ENCODE data around the gene ATP10A. TPM values are rescaled to one million over a fixed set of nuclear protein-coding genes. Genes with fewer than 3 reads are reported as not detected.
A peak's percentile ranks its signal among the peaks of the same experiment; 100 is the strongest.

Gene ATP10A
- total RNA-seq, 1 experiment from 2014 or later, result 2.1 TPM

GRCh38 chr15:25741256-25741580 lies 121.9 kb downstream of the ATP10A start:
- Mint-ChIP-seq H3K9me3 (no peaks in the 10 kb centered on the region), H3K36me3 (no peaks in the 10 kb centered on the region), H3K4me3 (no peak overlapping the region), H3K27me3 (ENCODE audit: low read depth) (no peaks in the 10 kb centered on the region), H3K27ac (no peak overlapping the region), H3K4me1 (no peaks in the 10 kb centered on the region)
- no peak for ATAC-seq
- CTCF ChIA-PET, result interaction anchor here (0.7 to 2.3 kb wide), 2 partner anchors 31 to 42 kb away, joined by 4 to 9 read pairs; no protein-coding TSS in a partner anchor
- TF ChIP-seq FOXJ3 (CRISPR knock-in tag; IDR thresholded peaks at IDR 0.05; ENCODE audit: borderline replicate concordance), result no peak
- TF ChIP-seq, protein P1, sequence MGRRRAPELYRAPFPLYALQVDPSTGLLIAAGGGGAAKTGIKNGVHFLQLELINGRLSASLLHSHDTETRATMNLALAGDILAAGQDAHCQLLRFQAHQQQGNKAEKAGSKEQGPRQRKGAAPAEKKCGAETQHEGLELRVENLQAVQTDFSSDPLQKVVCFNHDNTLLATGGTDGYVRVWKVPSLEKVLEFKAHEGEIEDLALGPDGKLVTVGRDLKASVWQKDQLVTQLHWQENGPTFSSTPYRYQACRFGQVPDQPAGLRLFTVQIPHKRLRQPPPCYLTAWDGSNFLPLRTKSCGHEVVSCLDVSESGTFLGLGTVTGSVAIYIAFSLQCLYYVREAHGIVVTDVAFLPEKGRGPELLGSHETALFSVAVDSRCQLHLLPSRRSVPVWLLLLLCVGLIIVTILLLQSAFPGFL (CRISPR knock-in tag; IDR thresholded peaks at IDR 0.05; ENCODE audit: borderline replicate concordance), result no peak
- TF ChIP-seq, protein P2, sequence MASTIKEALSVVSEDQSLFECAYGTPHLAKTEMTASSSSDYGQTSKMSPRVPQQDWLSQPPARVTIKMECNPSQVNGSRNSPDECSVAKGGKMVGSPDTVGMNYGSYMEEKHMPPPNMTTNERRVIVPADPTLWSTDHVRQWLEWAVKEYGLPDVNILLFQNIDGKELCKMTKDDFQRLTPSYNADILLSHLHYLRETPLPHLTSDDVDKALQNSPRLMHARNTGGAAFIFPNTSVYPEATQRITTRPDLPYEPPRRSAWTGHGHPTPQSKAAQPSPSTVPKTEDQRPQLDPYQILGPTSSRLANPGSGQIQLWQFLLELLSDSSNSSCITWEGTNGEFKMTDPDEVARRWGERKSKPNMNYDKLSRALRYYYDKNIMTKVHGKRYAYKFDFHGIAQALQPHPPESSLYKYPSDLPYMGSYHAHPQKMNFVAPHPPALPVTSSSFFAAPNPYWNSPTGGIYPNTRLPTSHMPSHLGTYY (CRISPR knock-in tag; IDR thresholded peaks at IDR 0.05), result no peak
- POLR2A ChIA-PET, result no interaction called here
- DNase-seq (ENCODE audit: low spot score), result no peak

- no peak for ATAC-seq
- no peaks in the 10 kb centered on the region for H3K9me3 Mint-ChIP-seq
Observed at GRCh38 chr15:25740383-25741255, 122.5 kb downstream of the ATP10A start.

GRCh38 chr15:25739687-25740121 lies 123.4 kb downstream of the ATP10A start:
- Mint-ChIP-seq H3K9me3 (no peaks in the 10 kb centered on the region), H3K36me3 (no peaks in the 10 kb centered on the region), H3K27ac (no peak overlapping the region), H3K4me3 (no peak overlapping the region), H3K4me1 (no peaks in the 10 kb centered on the region), H3K27me3 (ENCODE audit: low read depth) (no peaks in the 10 kb centered on the region)
- ATAC-seq (peak; percentile 86), DNase-seq (ENCODE audit: low spot score) (peak; percentile 36)
- CTCF ChIA-PET, result interaction anchor here (1.0 to 2.3 kb wide), 5 partner anchors 29 to 194 kb away, joined by 3 to 9 read pairs (median 3); no protein-coding TSS in a partner anchor
- TF ChIP-seq IRF1 (CRISPR knock-in tag; IDR thresholded peaks at IDR 0.05) (no peak), PRRX2 (CRISPR knock-in tag; IDR thresholded peaks at IDR 0.05) (no peak), ZNF219 (CRISPR knock-in tag; IDR thresholded peaks at IDR 0.05; ENCODE audit: borderline replicate concordance) (no peak), NR3C1 (CRISPR knock-in tag; conservative IDR thresholded peaks at IDR 0.05; ENCODE audit: low read depth) (no peak), JAZF1 (CRISPR knock-in tag; IDR thresholded peaks at IDR 0.05) (no peak), TEAD1 (CRISPR knock-in tag; IDR thresholded peaks at IDR 0.05) (no peak)
- TF ChIP-seq, protein P3, sequence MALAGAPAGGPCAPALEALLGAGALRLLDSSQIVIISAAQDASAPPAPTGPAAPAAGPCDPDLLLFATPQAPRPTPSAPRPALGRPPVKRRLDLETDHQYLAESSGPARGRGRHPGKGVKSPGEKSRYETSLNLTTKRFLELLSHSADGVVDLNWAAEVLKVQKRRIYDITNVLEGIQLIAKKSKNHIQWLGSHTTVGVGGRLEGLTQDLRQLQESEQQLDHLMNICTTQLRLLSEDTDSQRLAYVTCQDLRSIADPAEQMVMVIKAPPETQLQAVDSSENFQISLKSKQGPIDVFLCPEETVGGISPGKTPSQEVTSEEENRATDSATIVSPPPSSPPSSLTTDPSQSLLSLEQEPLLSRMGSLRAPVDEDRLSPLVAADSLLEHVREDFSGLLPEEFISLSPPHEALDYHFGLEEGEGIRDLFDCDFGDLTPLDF (CRISPR knock-in tag; IDR thresholded peaks at IDR 0.05), result no peak
- TF ChIP-seq, protein P4, sequence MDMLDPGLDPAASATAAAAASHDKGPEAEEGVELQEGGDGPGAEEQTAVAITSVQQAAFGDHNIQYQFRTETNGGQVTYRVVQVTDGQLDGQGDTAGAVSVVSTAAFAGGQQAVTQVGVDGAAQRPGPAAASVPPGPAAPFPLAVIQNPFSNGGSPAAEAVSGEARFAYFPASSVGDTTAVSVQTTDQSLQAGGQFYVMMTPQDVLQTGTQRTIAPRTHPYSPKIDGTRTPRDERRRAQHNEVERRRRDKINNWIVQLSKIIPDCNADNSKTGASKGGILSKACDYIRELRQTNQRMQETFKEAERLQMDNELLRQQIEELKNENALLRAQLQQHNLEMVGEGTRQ (CRISPR knock-in tag; IDR thresholded peaks at IDR 0.05), result no peak
- POLR2A ChIA-PET, result no interaction called here

More at GRCh38 chr15:25740383-25741255, 122.5 kb downstream of the ATP10A start:
- H3K4me3 Mint-ChIP-seq, result no peak overlapping the region
- no peaks in the 10 kb centered on the region for H3K36me3 Mint-ChIP-seq
- H3K4me1 Mint-ChIP-seq, result no peaks in the 10 kb centered on the region
- POLR2A ChIA-PET, result no interaction called here
- no peak for DNase-seq (ENCODE audit: low spot score)
- no peaks in the 10 kb centered on the region for H3K27me3 Mint-ChIP-seq (ENCODE audit: low read depth)
- CTCF ChIA-PET, result interaction anchor here (0.7 to 2.3 kb wide), 6 partner anchors 30 to 193 kb away, joined by 3 to 9 read pairs (median 4); no protein-coding TSS in a partner anchor
- TF ChIP-seq, protein P2 (CRISPR knock-in tag; IDR thresholded peaks at IDR 0.05), result no peak
- TF ChIP-seq ZMAT4 (CRISPR knock-in tag; IDR thresholded peaks at IDR 0.05), result no peak
- no peak for TF ChIP-seq FOXJ3 (CRISPR knock-in tag; IDR thresholded peaks at IDR 0.05; ENCODE audit: borderline replicate concordance)
- no peak for TF ChIP-seq SP1 (CRISPR knock-in tag; conservative IDR thresholded peaks at IDR 0.05)
- TF ChIP-seq SMAD4 (CRISPR knock-in tag; IDR thresholded peaks at IDR 0.05), result no peak
- TF ChIP-seq FOXK1 (CRISPR knock-in tag; IDR thresholded peaks at IDR 0.05), result no peak
- TF ChIP-seq EMX1 (CRISPR knock-in tag; IDR thresholded peaks at IDR 0.05), result no peak
- TF ChIP-seq, protein P5, sequence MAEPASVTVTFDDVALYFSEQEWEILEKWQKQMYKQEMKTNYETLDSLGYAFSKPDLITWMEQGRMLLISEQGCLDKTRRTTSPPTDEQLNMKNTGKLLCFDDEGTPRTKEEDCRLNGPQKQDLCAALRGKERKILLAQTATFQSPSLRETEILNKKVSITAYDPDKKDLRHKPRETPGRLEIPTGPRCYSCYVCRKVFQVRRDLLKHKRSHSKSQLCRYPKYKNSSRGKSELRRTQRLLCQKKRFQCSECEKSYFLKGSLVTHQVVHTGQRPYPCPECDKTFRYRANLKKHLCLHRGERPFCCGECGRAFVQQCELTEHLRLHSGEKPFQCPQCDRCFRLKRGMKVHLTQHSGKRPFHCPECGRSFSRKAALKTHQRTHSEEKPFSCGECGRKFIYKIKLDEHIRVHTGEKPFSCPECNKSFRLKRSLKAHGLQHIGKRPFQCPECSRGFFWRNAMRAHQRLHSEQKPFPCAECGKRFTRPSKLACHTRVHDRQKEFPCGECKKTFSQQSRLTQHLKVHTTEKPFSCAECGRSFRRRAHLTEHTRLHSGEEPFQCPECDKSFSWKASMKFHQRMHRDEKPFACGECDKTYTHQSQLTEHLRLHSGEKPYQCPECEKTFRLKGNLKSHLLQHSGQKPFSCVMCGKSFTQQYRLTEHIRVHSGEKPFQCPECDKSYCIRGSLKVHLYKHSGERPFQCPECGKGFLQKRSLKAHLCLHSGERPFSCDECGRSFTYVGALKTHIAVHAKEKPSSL (CRISPR knock-in tag; conservative IDR thresholded peaks at IDR 0.05), result no peak
- no peak overlapping the region for H3K27ac Mint-ChIP-seq

All from WTC11 (cell line).